Kidney epithelial cell (primary cell): Measurements from ENCODE around the gene BCL6B. TPM values are rescaled to one million over a fixed set of nuclear protein-coding genes. Genes with fewer than 3 reads are reported as not detected.

Experiments used
- DNase-seq: peaks from one replicate; pipeline ENCODE4 v3.0.0-alpha.2; 2010; ENCODE audit warnings: low read depth
- H3K27me3 ChIP-seq: 2 replicates; pipeline ENCODE4 v1.6.0; 2011; ENCODE audit warnings: low read length; ENCODE audit not compliant: control insufficient read depth, insufficient read depth
- H3K36me3 ChIP-seq: 2 replicates; pipeline ENCODE4 v1.5.1; 2011; ENCODE audit warnings: low read length; ENCODE audit not compliant: control insufficient read depth, insufficient read depth
- H3K4me3 ChIP-seq: 2 replicates; pipeline ENCODE4 v1.5.1; 2011; ENCODE audit warnings: low read depth, mild to moderate bottlenecking, control low read depth, low read length
- CTCF ChIP-seq: IDR thresholded peaks from 2 replicates; pipeline ENCODE4 v1.5.1; 2011; ENCODE audit warnings: mild to moderate bottlenecking, moderate library complexity, low read length, control low read depth, inconsistent platforms; ENCODE audit not compliant: insufficient read depth, poor library complexity, severe bottlenecking
- total RNA-seq: library from RNA; depleted of rRNA; stranded (reverse); fragments of >200 nt; gene quantifications from 2 replicates; pipeline ENCODE4 v1.2.3, GENCODE V29; 2015

Gene BCL6B
- total RNA-seq, 1 donor from 2014 or later, result 0.08 TPM

GRCh38 chr17:6994118-6994598 lies 28.7 kb upstream of the BCL6B start:
- no peak for DNase-seq
- Histone ChIP-seq H3K4me3 (no peak overlapping the region), H3K27me3 (peaks cover 18% of the 10 kb centered on the region), H3K36me3 (no peaks in the 10 kb centered on the region)
- TF ChIP-seq CTCF, result no peak

- no peak for TF ChIP-seq CTCF
- no peak for DNase-seq
- peaks cover 18% of the 10 kb centered on the region for H3K27me3 ChIP-seq
- no peak overlapping the region for H3K4me3 ChIP-seq
- H3K36me3 ChIP-seq, result no peaks in the 10 kb centered on the region
Measured at GRCh38 chr17:6994666-6995256, 28.1 kb upstream of the BCL6B start.

- H3K27me3 ChIP-seq, result peaks cover 18% of the 10 kb centered on the region
- no peaks in the 10 kb centered on the region for H3K36me3 ChIP-seq
- TF ChIP-seq CTCF, result no peak
- DNase-seq, result no peak
- peak within 1 kb of the TSS; percentile 4 for H3K4me3 ChIP-seq
Measured at GRCh38 chr17:6995500-6996255, 27.2 kb upstream of the BCL6B start, which contains the start of gene ALOX12. Gene ALOX12, plus strand, starts transcription at chr17:6996049. Its CDS starts 69 bp downstream, at chr17:6996118.

- Histone ChIP-seq H3K36me3 (no peaks in the 10 kb centered on the region), H3K27me3 (peaks cover 18% of the 10 kb centered on the region), H3K4me3 (no peak overlapping the region)
- no peak for TF ChIP-seq CTCF
- no peak for DNase-seq
Measured at GRCh38 chr17:6996256-6997011, 26.4 kb upstream of the BCL6B start.

DNA sequence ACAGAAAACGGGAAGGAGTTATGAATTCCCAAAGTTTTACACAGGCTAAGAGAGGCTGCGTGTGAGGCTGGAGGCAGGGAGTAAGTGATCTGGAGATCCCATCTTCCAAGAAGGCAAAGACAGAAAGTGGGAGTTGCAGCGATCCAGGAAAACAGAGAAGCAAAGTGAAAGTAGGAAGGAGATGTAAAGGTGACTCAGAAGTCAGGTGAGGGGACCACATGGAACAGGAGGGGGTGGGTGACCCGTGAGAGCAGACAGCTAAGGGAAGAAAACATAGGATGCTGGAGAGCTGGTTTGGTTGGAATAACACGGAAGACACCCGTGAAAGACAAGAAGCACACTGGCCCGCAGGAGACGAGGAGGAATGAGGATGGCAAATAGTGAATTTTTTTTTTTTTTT lies 25.7 kb upstream of the BCL6B start:
- TF ChIP-seq CTCF, result no peak
- no peak for DNase-seq

More for the DNA sequence above, 25.7 kb upstream of the BCL6B start:
- Histone ChIP-seq H3K27me3 (peaks cover 18% of the 10 kb centered on the region), H3K4me3 (no peak overlapping the region), H3K36me3 (no peaks in the 10 kb centered on the region)
